ENCODE data around the gene GNAI3.

Gene GNAI3

DNA sequence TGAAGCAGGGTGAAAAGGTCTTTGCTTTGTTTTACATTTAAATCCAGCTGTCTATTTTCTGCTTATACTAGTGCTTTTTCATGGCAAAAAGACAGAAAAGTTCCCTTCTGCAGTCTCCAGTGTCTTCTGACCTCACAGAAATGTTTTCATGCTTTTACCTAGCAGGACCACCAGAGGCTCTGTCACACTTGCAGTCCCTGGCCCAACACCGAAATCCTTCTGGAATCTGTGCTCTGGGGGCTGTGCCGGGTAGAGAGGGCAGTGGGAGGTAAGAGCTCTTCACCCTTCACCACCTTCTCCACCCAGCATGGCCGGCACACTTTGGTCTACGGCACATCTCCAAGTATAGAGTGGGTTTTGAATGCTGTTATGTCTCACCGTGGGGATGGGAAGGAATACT is 50.2 kb downstream of the GNAI3 start:
- Histone ChIP-seq H4K20me1 (ENCODE audit: low read depth, low read length) (no peaks in the 10 kb centered on the region), H3K36me3 (ENCODE audit: low read length) (peaks cover 4% of the 10 kb centered on the region; the same call in 1 of the 2 replicates), H3F3A (ENCODE audit: insufficient read depth) (0 out of 2 replicates have a peak, but pooled peaks cover 2% of the 10 kb centered on the region), H3K9ac (ENCODE audit: low read length) (no peak overlapping the region), H3K9me3 (ENCODE audit: insufficient read depth, low read length) (no peaks in the 10 kb centered on the region), H3K9me2 (replicated peaks; ENCODE audit: insufficient read depth, low read length) (no peaks in the 10 kb centered on the region), H3K27me3 (ENCODE audit: low read length) (no peaks in the 10 kb centered on the region), H3K27ac (ENCODE audit: low read depth, low read length) (no peak overlapping the region), H3K4me2 (ENCODE audit: low read depth, low read length, poor library complexity, severe bottlenecking) (no peak overlapping the region), H3K79me2 (ENCODE audit: insufficient read depth, low read length) (no peaks in the 10 kb centered on the region), H3K4me3 (ENCODE audit: insufficient read depth, low read length, poor library complexity, severe bottlenecking) (no peak overlapping the region), H2AFZ (ENCODE audit: low read depth, low read length, severe bottlenecking) (no peak overlapping the region)
- TF ChIP-seq, protein P1, sequence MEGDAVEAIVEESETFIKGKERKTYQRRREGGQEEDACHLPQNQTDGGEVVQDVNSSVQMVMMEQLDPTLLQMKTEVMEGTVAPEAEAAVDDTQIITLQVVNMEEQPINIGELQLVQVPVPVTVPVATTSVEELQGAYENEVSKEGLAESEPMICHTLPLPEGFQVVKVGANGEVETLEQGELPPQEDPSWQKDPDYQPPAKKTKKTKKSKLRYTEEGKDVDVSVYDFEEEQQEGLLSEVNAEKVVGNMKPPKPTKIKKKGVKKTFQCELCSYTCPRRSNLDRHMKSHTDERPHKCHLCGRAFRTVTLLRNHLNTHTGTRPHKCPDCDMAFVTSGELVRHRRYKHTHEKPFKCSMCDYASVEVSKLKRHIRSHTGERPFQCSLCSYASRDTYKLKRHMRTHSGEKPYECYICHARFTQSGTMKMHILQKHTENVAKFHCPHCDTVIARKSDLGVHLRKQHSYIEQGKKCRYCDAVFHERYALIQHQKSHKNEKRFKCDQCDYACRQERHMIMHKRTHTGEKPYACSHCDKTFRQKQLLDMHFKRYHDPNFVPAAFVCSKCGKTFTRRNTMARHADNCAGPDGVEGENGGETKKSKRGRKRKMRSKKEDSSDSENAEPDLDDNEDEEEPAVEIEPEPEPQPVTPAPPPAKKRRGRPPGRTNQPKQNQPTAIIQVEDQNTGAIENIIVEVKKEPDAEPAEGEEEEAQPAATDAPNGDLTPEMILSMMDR (IDR thresholded peaks at IDR 0.05; ENCODE audit: insufficient read depth, low read length, poor library complexity, severe bottlenecking), result no peak
- TF ChIP-seq EZH2phosphoT487 (conservative IDR thresholded peaks at IDR 0.05; ENCODE audit: low read length), result no peak

DNA sequence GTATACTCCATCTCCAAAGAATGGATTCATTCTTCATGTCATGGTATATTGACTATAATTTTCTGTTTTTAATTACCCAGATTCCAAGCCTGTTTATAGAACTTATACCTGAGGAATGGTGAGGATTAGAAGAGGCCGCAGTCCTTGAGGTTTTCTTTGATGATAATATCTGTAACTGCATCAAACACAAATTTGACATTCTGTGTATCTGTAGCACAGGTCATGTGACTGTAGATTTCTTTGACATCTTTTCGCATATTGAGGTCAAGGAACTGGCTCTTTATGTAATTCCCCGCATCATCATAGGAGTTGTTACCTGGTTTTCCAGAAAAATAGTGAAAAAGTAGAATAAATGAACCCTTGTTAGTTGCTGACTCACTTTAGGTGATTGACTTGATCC is 54.8 kb downstream of the GNAI3 start:
- H3K79me2 ChIP-seq (ENCODE audit: insufficient read depth, low read length), result no peaks in the 10 kb centered on the region
- H3K4me3 ChIP-seq (ENCODE audit: insufficient read depth, low read length, poor library complexity, severe bottlenecking), result no peak overlapping the region
- no peaks in the 10 kb centered on the region for H3K27me3 ChIP-seq (ENCODE audit: low read length)
- no peak overlapping the region for H2AFZ ChIP-seq (ENCODE audit: low read depth, low read length, severe bottlenecking)
- H3F3A ChIP-seq (ENCODE audit: insufficient read depth), result no peaks in the 10 kb centered on the region
- H3K27ac ChIP-seq (ENCODE audit: low read depth, low read length), result no peak overlapping the region
- H3K36me3 ChIP-seq (ENCODE audit: low read length), result no peaks in the 10 kb centered on the region
- no peaks in the 10 kb centered on the region for H4K20me1 ChIP-seq (ENCODE audit: low read depth, low read length)
- H3K9ac ChIP-seq (ENCODE audit: low read length), result no peak overlapping the region
- TF ChIP-seq EZH2phosphoT487 (conservative IDR thresholded peaks at IDR 0.05; ENCODE audit: low read length), result no peak
- TF ChIP-seq, protein P1 (IDR thresholded peaks at IDR 0.05; ENCODE audit: insufficient read depth, low read length, poor library complexity, severe bottlenecking), result no peak
- no peaks in the 10 kb centered on the region for H3K9me3 ChIP-seq (ENCODE audit: insufficient read depth, low read length)
- no peak overlapping the region for H3K4me2 ChIP-seq (ENCODE audit: low read depth, low read length, poor library complexity, severe bottlenecking)
- no peaks in the 10 kb centered on the region for H3K9me2 ChIP-seq (replicated peaks; ENCODE audit: insufficient read depth, low read length)

DNA sequence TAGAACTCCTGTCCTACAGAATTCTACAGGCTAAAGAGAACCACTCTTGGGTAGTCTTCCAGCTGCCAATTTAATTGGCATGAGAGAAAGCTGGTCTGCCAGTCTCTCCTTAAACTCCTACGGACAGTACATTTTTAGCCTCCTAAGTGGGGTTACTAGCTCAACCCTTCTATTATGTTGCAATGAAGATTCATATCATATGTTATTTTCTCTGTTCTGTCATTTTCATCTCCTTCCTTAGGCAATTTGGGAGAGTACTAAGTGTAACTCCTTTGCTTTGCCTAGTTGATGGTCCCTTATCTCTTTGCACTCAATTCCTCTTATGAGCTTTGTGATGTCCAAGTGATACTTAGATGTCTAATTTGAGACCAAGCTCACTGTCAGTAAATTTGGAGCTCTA is 57.0 kb downstream of the GNAI3 start:
- Histone ChIP-seq H4K20me1 (ENCODE audit: low read depth, low read length) (no peaks in the 10 kb centered on the region), H2AFZ (ENCODE audit: low read depth, low read length, severe bottlenecking) (no peak overlapping the region), H3K4me3 (ENCODE audit: insufficient read depth, low read length, poor library complexity, severe bottlenecking) (no peak overlapping the region), H3F3A (ENCODE audit: insufficient read depth) (no peaks in the 10 kb centered on the region), H3K36me3 (ENCODE audit: low read length) (no peaks in the 10 kb centered on the region), H3K4me2 (ENCODE audit: low read depth, low read length, poor library complexity, severe bottlenecking) (no peak overlapping the region), H3K27ac (ENCODE audit: low read depth, low read length) (no peak overlapping the region), H3K79me2 (ENCODE audit: insufficient read depth, low read length) (no peaks in the 10 kb centered on the region), H3K9me2 (replicated peaks; ENCODE audit: insufficient read depth, low read length) (no peaks in the 10 kb centered on the region), H3K27me3 (ENCODE audit: low read length) (no peaks in the 10 kb centered on the region), H3K9ac (ENCODE audit: low read length) (no peak overlapping the region), H3K9me3 (ENCODE audit: insufficient read depth, low read length) (no peaks in the 10 kb centered on the region)
- TF ChIP-seq, protein P1 (IDR thresholded peaks at IDR 0.05; ENCODE audit: insufficient read depth, low read length, poor library complexity, severe bottlenecking), result no peak
- TF ChIP-seq EZH2phosphoT487 (conservative IDR thresholded peaks at IDR 0.05; ENCODE audit: low read length), result no peak

All from SU-DHL-6 (cell line).